Measurements from ENCODE around the gene MRE11. TPM values are rescaled to one million over a fixed set of nuclear protein-coding genes. Genes with fewer than 3 reads are reported as not detected.

MRE11 gene
- total RNA-seq, 6 experiments from 2014 or later: 4.5 to 7.7 (median 5.0) TPM

GRCh38 chr11:94457118-94458029, 36.3 kb downstream of the MRE11 start:
- Histone ChIP-seq H3K4me1 (no peaks in the 10 kb centered on the region), H3K4me3 (no peak overlapping the region), H3K36me3 (peaks cover 0 to 3% (median 1%) of the 10 kb centered on the region in 4 donors), H3K27ac (no peak overlapping the region), H3K9me3 (no peaks in the 10 kb centered on the region), H3K27me3 (no peaks in the 10 kb centered on the region)
- DNase-seq: no peak
- 75% methylated on average over 4 of the region's 4 CpGs for WGBS (ENCODE audit: insufficient coverage, low coverage, low lambda C conversion rate, missing lambda C conversion rate)
- intact Hi-C loops (cut with DNase I): no loop called here
- no peak for ATAC-seq
- TF ChIP-seq CTCF (IDR thresholded peaks at IDR 0.05) (no peak), POLR2A (IDR thresholded peaks at IDR 0.05) (no peak)

- peaks cover 0 to 2% (median under 1%) of the 10 kb centered on the region in 4 donors for H3K36me3 ChIP-seq
- H3K27me3 ChIP-seq: no peaks in the 10 kb centered on the region
- WGBS (ENCODE audit: insufficient coverage, low coverage, low lambda C conversion rate, missing lambda C conversion rate): 100% methylated on average over 1 of the region's 1 CpG
- TF ChIP-seq POLR2A (IDR thresholded peaks at IDR 0.05) (no peak), CTCF (IDR thresholded peaks at IDR 0.05) (no peak)
- intact Hi-C loops (cut with DNase I): no loop called here
- DNase-seq (no peak), ATAC-seq (no peak)
- no peaks in the 10 kb centered on the region for H3K4me1 ChIP-seq
- no peaks in the 10 kb centered on the region for H3K9me3 ChIP-seq
- H3K27ac ChIP-seq: no peak overlapping the region
- no peak overlapping the region for H3K4me3 ChIP-seq
Measured at GRCh38 chr11:94455861-94456260, 37.8 kb downstream of the MRE11 start.

GRCh38 chr11:94454301-94454700, 39.3 kb downstream of the MRE11 start:
- H3K4me1 ChIP-seq: peaks cover 0 to 6% (median 2%) of the 10 kb centered on the region in 4 donors
- intact Hi-C loops (cut with DNase I): no loop called here
- no peak for ATAC-seq

GRCh38 chr11:94452988-94453387, 40.7 kb downstream of the MRE11 start:
- Histone ChIP-seq H3K4me3 (no peak overlapping the region), H3K9me3 (no peaks in the 10 kb centered on the region), H3K4me1 (peaks cover 0 to 8% (median 2%) of the 10 kb centered on the region in 4 donors), H3K27me3 (no peaks in the 10 kb centered on the region), H3K36me3 (peaks cover 0 to 2% (median 0%) of the 10 kb centered on the region in 4 donors), H3K27ac (no peak overlapping the region)
- intact Hi-C loops (cut with DNase I): no loop called here
- DNase-seq (no peak), ATAC-seq (no peak)
- no peak for TF ChIP-seq POLR2A (IDR thresholded peaks at IDR 0.05)
- TF ChIP-seq CTCF (IDR thresholded peaks at IDR 0.05): no peak
- 92% methylated on average over 2 of the region's 2 CpGs for WGBS (ENCODE audit: insufficient coverage, low coverage, low lambda C conversion rate, missing lambda C conversion rate)

More at GRCh38 chr11:94454301-94454700, 39.3 kb downstream of the MRE11 start:
- H3K27ac ChIP-seq: no peak overlapping the region
- TF ChIP-seq POLR2A (IDR thresholded peaks at IDR 0.05): no peak
- TF ChIP-seq CTCF (IDR thresholded peaks at IDR 0.05): no peak
- no peaks in the 10 kb centered on the region for H3K9me3 ChIP-seq
- H3K36me3 ChIP-seq: peaks cover 0 to 2% (median 0%) of the 10 kb centered on the region in 4 donors
- 100% methylated on average over 2 of the region's 2 CpGs for WGBS (ENCODE audit: insufficient coverage, low coverage, low lambda C conversion rate, missing lambda C conversion rate)
- no peak overlapping the region for H3K4me3 ChIP-seq
- no peak for DNase-seq
- no peaks in the 10 kb centered on the region for H3K27me3 ChIP-seq

Data from right lobe of liver (tissue), 6 donors.